Suppressor macrophage (primary cell): ENCODE measurements around the gene RFPL2.

Experiments used
- DNase-seq, 4 experiments: peaks; one replicate each; pipeline ENCODE4 v3.0.0-alpha.2; 2020 to 2022
- total RNA-seq, 17 experiments: gene quantifications; one replicate each; lab custom pipeline; 2026; ENCODE audit warnings: mixed read lengths in 6 of 17, inconsistent platforms in 3 of 17; lab: John Stamatoyannopoulos, UW

RFPL2 gene
- total RNA-seq: 0 to 0.77 (median 0) reads per million in 17 experiments

DNA sequence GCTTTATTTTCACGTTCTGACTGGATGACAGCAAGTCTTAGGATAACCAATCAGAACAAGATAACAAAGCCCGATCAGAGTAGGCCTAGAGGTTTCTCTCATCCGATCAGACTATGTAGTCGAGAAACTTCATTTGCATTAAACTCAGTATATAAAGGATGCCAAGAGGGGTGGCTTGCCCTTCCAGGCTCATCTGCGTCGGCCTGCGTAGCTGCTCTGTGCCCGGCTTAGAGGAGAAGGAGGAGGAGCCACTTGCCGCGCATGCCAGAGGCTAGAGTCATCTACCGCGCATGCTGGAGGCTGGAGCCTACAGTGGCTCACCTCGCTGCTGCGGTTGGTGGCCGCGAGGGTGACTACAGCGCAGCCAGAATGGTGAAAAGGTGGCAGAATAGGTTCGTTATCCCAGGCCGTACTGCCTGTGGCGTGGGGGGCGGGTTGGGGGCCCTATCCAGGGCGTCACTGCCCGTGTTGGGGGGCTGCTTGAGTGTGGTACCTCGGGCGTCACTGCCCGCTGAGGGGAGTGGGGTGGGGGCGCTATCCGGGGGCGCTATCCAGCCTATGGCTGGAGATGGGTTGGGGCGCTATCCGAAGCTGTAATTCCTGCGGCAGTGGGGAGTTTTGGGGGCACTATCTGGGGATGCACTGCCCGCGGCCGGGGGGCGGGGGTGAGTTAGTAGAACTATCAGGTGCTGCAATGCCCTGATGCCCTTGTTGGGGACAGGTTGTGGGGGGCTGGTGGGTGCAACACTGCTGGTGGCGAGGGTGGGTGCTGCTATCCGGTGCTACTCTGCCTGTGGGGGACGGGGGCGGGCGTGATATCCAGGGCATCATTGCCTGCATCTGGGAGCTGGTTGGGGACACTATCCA is at the start of gene RFPL2:
Gene RFPL2, minus strand, starts transcription at position 218 of the 867 bp plus-strand sequence. CDS start 2,622 bp downstream, outside the sequence.
- DNase-seq: peak in 1 of 4 experiments; percentile 18

DNA sequence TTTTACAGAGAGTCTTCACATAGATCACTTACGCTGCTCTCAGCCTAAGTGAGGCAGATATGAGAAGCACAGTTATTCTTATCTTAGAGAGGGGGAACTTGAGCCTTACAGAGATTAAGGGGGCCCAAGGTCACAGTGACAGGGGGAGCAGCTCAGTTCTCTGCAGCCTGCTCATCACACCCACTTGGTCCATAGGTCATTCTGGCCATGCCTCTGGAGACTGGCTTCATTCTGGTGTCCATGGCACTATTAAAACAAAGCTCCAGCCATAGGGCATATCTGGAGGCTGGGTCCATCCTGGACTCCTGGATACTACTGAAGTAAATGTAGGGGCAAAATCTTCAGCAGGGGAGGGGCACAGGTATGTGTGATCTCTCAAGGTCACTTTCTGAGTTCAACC is 44.4 kb upstream of the RFPL2 start:
- no peak for DNase-seq

DNA sequence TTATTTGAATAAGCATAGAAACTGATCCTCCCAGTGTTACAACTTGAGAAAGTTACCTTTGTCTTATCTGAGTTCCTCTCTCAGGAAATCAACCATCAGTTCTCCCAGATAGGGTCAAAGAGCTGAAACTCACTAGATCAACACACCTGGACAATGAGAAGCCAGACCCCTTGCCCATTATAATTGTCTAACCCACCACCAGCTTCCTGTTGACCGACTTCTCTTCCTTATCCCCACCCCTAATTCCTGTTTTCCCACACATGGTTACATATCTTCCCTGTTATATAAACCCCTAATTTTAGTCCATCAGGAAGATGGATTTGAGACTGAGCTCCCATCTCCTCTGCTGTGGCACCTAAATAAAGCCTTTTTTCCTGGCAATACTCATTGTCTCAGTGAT is 43.4 kb upstream of the RFPL2 start:
- no peak for DNase-seq

DNA sequence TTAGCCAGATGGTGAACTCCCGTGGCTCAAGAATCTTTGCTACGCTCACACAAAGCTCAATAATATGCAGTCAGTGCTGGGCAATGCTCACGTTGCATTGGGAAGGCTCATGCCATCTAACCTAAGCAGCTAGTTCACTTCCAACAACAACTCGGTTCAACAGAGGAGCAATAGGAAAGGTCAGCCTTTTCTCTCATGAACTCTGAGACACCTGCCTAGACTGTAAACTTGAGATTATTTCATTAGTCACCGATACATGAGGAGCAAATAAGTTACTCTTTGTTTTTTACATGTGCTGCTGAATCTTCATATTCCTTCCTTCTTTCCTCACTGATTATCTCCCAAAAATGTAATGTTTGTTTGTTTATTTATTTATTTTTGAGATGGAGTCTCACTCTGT is 41.3 kb upstream of the RFPL2 start:
- DNase-seq: no peak

DNA sequence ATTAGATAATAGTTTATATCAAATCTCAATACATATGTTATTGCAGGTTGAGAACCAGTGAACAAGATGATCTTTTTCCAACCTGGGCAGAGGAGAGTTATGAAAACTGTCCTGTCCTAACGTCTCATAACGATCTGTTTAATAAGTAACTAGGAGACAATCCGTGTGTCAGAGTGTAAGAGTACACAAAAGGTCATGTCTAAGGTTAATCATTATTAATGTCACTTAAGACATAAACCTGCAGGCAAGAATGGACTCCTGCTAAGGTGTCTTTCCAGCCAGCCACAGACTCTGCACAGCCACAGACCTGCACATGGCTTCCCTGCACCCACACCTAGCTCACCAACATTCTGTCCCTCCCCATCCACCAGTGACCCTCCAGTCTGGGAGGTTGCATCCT is 40.2 kb upstream of the RFPL2 start:
- DNase-seq: no peak

DNA sequence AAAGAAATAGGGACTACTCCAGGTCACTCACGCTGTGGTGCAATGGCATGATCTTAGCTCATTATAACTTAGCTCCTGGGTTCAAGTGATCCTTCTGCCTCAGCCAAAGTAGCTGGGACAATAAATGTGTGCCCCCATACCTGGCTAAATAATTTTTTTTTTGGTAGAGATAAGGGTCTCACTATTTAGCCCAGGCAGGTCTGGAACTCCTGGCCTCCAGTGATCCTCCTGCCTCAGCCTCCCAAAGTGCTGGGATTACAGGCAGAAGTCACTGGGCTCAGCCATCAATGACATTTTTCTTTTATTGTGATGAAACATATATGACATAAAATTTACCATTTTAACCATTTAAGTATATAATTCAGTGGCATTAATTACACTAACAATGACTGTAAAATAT is 39.7 kb upstream of the RFPL2 start:
- no peak for DNase-seq

DNA sequence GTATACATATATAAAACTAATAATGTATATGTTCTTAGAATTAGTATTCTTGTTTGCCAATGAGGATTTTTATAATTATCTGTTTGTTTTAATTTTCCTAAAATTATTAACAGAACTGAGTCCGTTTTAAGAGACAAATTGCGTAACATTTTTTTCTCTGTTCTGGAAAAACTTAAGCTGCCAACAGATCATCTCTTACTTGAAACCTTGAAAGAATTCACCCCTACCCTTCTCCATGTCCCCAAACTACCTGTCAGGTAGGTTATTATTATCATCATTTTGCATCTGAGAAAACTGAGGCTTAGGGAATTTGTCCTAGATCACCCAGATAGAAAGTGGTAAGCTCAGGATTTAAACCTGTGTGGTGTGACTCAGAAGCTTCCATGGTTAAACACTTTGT is 35.6 kb upstream of the RFPL2 start:
- DNase-seq: no peak

DNA sequence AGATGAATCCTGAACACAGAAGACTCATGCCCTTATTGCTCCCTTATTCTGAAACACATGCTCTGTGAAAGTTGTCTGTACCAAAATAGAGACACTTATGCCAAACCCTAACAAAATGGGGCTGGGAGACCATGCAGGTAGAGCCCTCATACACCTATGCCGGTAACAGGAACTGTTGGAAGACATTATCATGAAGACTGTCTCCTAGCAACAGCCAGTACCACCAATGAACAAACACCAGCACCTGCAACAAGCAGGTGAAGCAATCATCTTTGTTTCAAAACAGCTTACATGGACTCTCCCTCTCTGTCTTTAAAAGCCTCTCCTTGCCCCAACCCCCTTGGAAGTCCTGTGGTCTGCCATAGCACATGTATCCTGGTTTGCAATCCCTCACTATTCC is 33.0 kb upstream of the RFPL2 start:
- no peak for DNase-seq

DNA sequence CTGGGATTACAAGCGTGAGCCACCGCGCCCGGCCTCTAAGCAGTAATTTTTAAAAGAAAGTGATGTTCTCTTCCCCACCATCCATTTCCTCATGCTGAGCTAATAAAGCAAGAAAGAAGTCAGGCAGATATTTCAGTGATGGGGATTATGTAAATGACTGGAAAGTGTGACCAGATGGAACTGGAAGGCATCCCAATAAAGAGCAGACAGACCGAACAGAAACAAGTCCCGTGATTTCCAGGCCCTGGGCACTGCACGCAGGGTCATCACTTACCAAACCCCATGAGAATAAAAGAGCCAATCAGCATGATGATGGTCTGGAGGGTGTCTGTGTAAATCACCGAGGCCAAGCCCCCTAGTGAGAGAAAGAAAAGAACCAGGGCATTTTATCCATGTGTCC is 32.1 kb upstream of the RFPL2 start:
- no peak for DNase-seq

DNA sequence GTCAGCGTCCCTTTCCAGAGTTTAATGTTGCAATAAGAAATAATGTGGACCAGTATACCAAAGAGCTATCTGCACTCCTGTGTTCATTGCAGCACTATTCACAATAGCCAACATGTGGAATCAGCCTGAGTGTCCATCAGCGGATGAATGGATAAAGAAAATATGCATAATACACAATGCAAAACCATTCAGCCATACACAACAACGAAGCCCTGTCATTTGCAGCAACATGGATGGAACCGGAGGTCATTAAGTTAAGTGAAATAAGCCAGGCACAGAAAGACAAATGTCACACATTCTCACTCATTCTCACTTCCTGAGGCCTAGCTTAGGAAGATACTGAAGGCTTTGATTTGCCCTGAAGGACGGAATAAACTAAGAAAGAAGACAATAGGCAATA is 28.2 kb upstream of the RFPL2 start:
- DNase-seq: no peak

DNA sequence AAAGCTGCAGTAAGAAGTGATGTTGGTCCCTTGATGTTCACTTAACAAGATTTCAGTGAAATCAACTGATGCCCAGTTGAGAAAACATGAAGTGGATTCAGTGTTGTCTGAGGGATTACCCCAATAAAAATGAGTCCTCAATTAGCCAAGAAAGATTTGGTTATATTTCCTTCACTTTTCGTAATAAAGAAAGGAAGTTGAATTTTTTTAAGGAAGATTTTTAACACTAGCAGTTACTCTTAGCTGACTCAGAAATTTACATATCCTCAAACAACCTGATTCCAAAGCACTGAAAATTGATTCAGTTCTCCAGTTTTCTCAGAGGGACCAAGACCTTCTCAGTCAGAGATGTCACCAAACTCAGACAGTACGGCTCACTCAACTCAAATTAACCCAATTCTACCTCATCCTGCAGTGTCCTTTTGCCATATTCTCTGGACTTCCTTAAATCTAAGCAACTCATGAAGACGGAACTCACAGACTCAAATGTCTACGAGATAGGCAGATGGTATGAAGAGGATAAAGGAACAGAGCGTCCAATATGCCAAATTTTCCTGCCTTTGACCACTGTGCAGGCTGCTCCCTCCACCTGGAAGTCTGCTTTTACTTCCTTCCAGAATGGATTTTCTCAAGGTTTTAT is 27.4 kb upstream of the RFPL2 start:
- DNase-seq: peak; percentile 27 to 66 (median 48)

DNA sequence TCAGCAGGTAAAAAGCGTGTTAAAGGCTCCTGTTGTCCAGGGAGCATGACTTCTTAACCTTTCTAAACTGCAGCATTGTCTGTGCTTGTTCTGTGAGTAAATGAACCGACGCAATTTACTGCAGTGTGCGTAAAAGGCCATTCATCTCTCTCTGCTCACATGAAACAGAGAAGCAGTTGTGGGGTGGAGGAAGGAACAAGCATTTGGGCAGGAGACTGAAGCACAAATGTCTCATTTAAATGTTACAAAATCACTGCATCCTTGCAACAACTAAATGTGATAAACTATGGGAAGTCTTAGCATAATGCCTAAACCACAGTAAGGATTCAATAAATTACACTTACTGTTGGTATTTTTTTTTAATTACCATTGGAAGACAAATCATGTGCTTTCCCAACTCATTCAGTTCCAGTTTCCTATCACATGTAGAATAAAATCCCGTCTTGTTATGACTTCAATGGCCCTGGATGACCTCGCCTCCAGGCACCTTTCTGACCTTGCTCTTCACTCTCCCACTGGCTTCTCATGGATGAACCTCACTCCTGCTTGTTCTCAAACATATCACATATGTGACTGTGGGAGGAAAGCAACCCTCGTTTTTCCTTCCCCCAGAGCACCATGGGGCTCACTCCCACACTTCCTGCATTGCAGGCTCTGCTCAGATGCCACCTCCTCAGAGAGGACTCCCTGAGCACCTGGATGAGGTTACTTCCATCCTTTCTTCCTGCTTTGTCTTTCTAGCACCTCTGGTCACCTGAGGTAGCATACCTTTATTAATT is 21.6 kb upstream of the RFPL2 start:
- peak; percentile 66 to 84 (median 76) for DNase-seq

DNA sequence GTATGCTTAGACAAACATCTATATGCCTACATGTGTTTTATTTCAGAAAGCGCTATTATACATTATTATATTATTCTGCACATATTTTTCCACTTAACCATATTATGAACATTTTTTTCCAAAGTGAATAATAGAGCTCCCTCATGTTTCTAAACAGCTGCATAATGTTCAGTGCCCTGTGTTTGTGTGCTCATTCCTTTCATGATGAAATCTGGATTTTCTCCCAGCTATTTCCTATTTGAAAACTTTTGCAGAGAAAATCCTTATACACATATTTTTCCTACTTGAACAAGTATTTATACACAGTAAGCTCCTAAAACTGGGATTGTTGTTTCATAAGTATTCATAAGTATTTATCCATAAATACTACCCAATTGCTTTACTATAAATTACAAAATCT is 18.1 kb upstream of the RFPL2 start:
- no peak for DNase-seq

DNA sequence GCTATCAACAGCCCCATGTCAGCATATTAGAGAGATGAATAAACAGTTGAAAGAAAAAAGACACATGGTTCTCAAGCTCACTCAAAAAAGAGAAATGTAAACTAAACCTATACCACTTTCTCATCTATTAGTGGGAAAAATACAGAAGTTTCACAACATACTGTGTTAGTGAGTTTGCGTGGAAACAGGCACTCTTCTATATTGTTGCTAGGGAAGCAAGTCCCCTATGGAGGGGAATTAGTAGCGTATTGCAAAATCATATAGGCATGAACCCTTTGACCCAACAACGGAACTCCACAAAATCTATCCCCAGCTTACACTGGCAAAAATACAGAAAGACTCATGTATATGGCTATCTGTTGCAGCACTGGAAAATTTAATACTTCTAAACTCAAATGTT is 14.2 kb upstream of the RFPL2 start:
- peak; percentile 77 to 95 (median 86) for DNase-seq

DNA sequence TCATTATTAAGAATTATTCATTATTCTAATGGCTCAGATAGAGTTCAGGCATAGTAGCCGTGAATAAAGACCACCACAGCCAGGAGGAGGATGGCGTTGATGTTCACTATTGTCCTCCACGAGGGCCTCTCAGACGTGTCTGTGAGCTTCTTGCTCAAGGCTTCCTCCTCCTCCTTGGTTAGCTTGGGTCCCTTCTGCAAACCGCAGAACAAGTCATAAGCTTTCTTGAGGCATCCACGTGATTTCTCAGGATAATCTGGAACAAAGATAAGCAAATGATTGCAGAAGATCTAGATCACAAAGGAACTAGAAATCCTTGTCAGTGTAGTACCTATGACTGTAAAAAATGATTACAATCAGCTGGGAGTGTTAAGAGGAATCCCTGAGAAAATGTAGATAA is 13.6 kb upstream of the RFPL2 start:
- DNase-seq: peak; percentile 72 to 94 (median 90)

DNA sequence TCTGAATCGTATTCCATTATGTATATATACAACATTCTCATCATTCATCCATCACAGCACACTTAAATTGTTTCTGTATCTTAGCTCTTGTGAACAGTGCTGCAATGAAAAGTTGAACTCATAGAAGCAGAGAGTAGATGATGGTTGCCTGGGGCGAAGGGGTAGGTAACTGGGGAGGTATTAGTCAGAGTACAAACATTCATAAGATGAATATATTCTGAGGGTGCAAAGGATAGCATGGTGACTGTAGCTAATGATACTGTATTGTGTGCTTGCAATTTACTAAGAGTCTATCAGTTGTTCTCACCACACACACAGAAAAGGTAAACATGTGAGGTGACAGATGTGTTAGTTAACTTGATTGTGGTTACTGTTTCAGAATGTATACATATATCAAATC is 12.6 kb upstream of the RFPL2 start:
- no peak for DNase-seq

DNA sequence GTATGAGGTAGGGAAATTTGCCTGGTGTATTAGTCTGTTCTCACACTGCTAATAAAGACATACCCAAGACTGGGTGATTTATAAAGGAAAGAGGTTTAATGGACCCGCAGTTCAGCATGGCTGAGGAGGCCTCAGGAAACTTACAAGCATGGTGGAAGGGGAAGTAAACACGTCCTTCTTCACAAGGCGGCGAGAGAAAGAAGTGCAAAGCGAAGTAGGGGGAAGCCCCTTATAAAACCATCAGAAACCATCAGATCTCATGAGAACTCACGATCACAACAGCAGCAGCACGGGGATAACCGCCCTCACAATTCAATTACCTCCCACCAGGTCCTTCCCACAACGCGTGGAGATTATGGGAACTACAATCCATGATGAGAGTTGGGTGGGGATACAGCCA is 12.0 kb upstream of the RFPL2 start:
- peak in 1 of 4 experiments; percentile 19 for DNase-seq

DNA sequence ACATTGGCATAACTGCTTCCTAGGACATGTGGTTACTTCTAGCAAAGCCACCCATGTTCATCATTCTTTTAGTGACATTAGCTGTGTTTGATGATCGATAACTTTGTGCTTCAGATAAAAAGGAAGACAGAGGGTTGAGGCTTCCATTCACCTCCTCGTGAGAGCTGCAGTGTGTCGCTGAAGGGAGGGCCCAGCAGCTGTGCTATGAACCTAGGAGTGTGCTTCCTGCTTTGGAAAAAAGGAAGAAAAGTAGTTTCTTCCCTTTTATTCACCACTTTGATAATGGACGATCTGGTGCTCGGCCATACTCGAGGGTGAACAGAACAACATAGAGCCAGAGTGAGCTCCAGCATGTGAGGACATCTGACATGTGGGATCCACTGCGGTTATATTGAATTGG is 6.1 kb upstream of the RFPL2 start:
- peak; percentile 36 to 68 (median 64) for DNase-seq

DNA sequence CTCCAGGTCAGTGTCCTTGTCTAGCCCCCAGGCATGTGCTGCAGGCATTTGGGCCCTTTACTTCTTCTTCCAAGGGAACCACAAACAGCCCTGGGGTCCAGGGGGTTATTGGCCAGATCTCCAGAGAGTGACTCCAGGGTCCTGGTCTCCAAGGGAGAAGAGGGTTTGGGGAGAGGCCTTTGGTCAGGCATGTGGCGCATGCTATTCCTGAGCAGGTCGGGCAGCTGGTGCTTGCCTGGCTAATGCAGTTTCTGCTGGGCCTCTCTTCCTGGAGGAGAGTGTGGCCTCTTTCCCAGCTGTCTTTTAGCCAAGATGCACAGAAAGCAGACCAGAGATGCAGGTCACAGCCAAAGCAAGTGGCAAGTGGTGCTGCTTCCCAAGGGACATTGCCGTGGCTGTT is 3.8 kb upstream of the RFPL2 start:
- no peak for DNase-seq

DNA sequence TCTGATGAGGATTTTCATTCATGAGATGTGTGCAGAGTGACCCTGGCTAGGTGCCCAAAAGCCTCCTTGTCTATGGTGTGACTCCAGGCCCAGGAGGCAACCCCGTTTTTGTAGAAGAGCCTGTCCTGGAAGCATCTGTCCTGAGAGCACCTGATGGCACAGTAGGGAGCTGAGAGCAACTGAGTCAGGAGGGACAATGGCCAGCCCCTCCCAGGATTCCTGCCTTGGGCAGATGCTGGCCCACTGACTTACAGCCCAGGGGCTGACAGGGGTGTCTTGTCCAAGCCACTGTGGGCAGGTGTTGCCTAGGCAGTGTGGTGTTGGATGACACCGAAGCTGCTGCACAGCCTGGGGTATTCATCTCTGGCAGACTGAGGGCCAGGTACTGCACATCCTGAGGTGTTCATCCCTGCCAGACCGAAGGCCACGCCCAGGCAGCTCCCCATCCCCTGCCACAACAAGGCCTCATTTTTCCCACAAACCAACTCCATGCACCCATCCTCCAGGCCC is 3.2 kb upstream of the RFPL2 start:
- DNase-seq: no peak

DNA sequence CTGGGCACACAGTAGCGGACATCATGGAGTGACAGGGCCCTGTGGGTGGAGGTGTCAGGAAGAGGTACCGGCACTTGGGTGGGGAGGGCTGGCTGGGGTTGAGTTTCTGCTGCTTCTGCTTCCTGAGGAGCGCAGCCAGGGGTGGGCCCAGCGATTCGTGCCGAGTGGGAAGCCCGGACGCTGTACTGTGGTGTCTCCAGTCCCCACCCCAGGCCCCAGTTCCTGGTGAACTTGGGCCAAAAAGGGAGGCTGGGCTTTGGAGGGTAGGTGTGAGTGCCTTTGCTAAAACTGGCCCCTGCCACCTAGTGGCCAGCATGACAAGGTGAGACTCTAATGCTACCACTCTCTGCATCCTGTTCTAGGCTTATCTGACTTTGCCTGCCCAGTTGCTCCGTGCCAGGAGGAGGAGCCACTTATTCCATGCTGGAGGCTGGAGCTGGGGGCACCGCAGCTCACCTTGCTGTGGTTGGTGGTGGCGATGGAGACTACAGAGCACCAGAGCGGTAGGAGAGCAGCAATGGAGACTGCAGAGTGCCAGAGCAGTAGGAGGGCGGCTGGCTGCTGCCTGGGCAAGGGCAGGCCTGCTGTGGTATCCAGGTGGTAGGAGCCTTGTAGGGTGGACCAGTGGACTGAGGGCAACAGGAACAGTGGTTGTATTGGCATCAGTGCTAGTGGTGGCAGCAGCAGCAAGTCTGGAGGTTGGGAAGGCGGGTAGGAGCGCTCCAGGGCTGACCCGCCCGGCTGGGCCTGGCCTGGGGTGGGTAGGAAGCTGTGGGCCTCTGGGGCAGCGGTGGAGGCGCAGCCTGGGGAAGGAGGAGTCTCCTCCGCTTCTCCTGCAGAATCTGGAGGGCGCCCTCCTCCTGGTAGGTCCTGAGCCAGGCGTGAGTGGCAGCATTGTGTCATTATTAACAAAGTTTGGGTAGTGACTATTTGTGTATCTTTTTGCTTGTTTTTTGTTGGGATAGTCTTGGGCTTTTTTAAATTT is 2.2 kb upstream of the RFPL2 start:
- DNase-seq: peak; percentile 27 to 61 (median 56)
